Measurements from ENCODE around the gene DPEP2NB.

Gene DPEP2NB

DNA sequence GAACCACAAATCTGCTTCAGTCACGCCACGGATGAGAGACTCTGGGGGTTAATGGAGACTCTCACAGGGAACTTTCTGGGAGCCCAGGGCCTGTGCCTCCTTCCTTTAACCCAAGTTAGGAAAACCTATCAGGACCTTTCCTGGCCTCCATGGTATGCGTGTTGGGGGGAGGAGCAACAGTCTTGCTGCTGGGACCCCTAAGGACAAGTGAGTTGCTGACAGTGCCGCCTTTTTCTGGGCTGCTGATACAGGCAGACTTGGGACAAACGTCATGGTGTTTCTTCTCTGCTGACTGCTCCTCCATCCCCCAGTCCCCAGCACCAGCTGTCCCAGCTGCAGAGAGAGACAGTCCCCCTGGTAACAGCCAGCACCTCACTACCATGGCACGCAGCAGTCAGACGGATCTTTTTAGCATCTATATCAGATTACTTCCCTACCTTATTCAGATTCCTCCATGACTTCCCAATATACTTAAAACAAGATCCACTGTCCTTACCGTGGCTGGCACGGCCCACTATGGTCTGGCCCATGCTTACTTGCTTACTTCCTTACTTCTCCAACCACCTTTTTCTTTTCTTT is 6.5 kb downstream of the DPEP2NB start:
- no peak overlapping the region for H2AFZ ChIP-seq (ENCODE audit: low read length)
- H3K27me3 ChIP-seq (ENCODE audit: insufficient read depth, low read length, poor library complexity, severe bottlenecking), result no peaks in the 10 kb centered on the region
- no peak overlapping the region for H3K4me3 ChIP-seq (ENCODE audit: low read length, poor library complexity, severe bottlenecking)
- TF ChIP-seq, protein P1, sequence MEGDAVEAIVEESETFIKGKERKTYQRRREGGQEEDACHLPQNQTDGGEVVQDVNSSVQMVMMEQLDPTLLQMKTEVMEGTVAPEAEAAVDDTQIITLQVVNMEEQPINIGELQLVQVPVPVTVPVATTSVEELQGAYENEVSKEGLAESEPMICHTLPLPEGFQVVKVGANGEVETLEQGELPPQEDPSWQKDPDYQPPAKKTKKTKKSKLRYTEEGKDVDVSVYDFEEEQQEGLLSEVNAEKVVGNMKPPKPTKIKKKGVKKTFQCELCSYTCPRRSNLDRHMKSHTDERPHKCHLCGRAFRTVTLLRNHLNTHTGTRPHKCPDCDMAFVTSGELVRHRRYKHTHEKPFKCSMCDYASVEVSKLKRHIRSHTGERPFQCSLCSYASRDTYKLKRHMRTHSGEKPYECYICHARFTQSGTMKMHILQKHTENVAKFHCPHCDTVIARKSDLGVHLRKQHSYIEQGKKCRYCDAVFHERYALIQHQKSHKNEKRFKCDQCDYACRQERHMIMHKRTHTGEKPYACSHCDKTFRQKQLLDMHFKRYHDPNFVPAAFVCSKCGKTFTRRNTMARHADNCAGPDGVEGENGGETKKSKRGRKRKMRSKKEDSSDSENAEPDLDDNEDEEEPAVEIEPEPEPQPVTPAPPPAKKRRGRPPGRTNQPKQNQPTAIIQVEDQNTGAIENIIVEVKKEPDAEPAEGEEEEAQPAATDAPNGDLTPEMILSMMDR (conservative IDR thresholded peaks at IDR 0.05; ENCODE audit: low read length), result no peak
- no peak for TF ChIP-seq EZH2phosphoT487 (IDR thresholded peaks at IDR 0.05; ENCODE audit: borderline replicate concordance)
- H3K79me2 ChIP-seq (ENCODE audit: insufficient read depth, low read length), result no peaks in the 10 kb centered on the region
- no peaks in the 10 kb centered on the region for H3K9me3 ChIP-seq (ENCODE audit: insufficient read depth, low read depth, low read length)
- H3K36me3 ChIP-seq (ENCODE audit: insufficient read depth, low read length), result no peaks in the 10 kb centered on the region
- H4K20me1 ChIP-seq (ENCODE audit: insufficient read depth, low read length, poor library complexity, severe bottlenecking), result no peaks in the 10 kb centered on the region
- H3K4me1 ChIP-seq (ENCODE audit: insufficient read depth, low read length, poor library complexity, severe bottlenecking), result peaks cover 4% of the 10 kb centered on the region
- no peaks in the 10 kb centered on the region for H3K9me2 ChIP-seq (replicated peaks; ENCODE audit: low read depth, low read length)
- no peak overlapping the region for H3K9ac ChIP-seq (ENCODE audit: low read depth, low read length, poor library complexity, severe bottlenecking)
- H3F3A ChIP-seq (ENCODE audit: low read depth), result no peaks in the 10 kb centered on the region
- no peak overlapping the region for H3K4me2 ChIP-seq (ENCODE audit: low read depth, low read length, poor library complexity, severe bottlenecking)

DNA sequence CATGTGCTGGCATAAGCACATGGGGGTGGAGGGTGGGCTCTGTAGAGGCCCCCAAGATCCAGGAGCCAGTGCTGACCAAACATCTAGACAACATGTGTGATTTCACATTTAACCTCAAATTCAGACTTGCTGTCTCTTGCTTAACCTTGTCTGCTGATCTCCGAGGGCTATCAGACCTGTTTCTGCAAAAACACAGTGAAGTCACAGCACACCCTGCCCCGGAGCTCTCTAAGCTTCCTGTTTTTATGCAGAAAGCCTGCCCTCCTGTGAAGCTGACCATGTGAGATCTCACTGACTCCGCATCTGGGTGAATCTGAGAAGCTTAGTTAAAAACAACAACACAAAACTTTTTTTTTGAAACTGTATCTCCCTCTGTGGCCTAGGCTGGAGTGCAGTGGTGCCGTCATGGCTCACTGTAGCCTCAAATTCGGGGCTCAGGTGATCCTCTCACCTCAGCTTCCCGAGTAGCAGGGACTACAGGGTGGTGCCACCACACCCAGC is 9.9 kb downstream of the DPEP2NB start:
- H3K79me2 ChIP-seq (ENCODE audit: insufficient read depth, low read length), result no peaks in the 10 kb centered on the region
- H3K36me3 ChIP-seq (ENCODE audit: insufficient read depth, low read length), result no peaks in the 10 kb centered on the region
- no peak overlapping the region for H2AFZ ChIP-seq (ENCODE audit: low read length)
- no peak overlapping the region for H3K9ac ChIP-seq (ENCODE audit: low read depth, low read length, poor library complexity, severe bottlenecking)
- H3K4me3 ChIP-seq (ENCODE audit: low read length, poor library complexity, severe bottlenecking), result no peak overlapping the region
- no peaks in the 10 kb centered on the region for H3K27me3 ChIP-seq (ENCODE audit: insufficient read depth, low read length, poor library complexity, severe bottlenecking)
- no peak overlapping the region for H3K4me2 ChIP-seq (ENCODE audit: low read depth, low read length, poor library complexity, severe bottlenecking)
- no peaks in the 10 kb centered on the region for H3K9me2 ChIP-seq (replicated peaks; ENCODE audit: low read depth, low read length)
- H3K9me3 ChIP-seq (ENCODE audit: insufficient read depth, low read depth, low read length), result no peaks in the 10 kb centered on the region
- H3F3A ChIP-seq (ENCODE audit: low read depth), result no peaks in the 10 kb centered on the region
- no peaks in the 10 kb centered on the region for H3K4me1 ChIP-seq (ENCODE audit: insufficient read depth, low read length, poor library complexity, severe bottlenecking)
- TF ChIP-seq, protein P1 (conservative IDR thresholded peaks at IDR 0.05; ENCODE audit: low read length), result no peak
- no peak for TF ChIP-seq EZH2phosphoT487 (IDR thresholded peaks at IDR 0.05; ENCODE audit: borderline replicate concordance)
- H4K20me1 ChIP-seq (ENCODE audit: insufficient read depth, low read length, poor library complexity, severe bottlenecking), result no peaks in the 10 kb centered on the region

DNA sequence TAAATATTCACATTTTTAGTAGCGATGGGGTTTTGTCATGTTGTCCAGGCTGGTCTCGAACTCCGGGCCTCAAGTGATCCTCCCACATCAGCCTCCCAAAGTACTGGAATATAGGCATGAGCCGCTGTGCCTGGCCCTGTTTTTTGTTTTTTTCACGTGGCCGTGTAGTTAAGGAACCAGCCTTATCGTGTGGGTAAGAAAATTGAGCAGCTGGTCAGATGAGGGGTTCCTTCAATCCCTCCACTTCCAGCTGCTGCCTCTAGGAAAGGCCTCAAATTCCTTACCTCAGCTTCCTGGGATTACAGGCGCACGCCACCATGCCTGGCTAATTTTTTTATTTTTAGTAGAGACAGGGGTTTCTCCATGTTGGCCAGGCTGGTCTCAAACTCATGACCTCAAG is 10.5 kb downstream of the DPEP2NB start:
- Histone ChIP-seq H3K9me2 (replicated peaks; ENCODE audit: low read depth, low read length) (no peaks in the 10 kb centered on the region), H3K9me3 (ENCODE audit: insufficient read depth, low read depth, low read length) (no peaks in the 10 kb centered on the region), H3K27me3 (ENCODE audit: insufficient read depth, low read length, poor library complexity, severe bottlenecking) (no peaks in the 10 kb centered on the region), H3F3A (ENCODE audit: low read depth) (no peaks in the 10 kb centered on the region), H3K36me3 (ENCODE audit: insufficient read depth, low read length) (no peaks in the 10 kb centered on the region), H4K20me1 (ENCODE audit: insufficient read depth, low read length, poor library complexity, severe bottlenecking) (no peaks in the 10 kb centered on the region), H3K4me3 (ENCODE audit: low read length, poor library complexity, severe bottlenecking) (no peak overlapping the region), H2AFZ (ENCODE audit: low read length) (no peak overlapping the region), H3K4me2 (ENCODE audit: low read depth, low read length, poor library complexity, severe bottlenecking) (no peak overlapping the region), H3K79me2 (ENCODE audit: insufficient read depth, low read length) (no peaks in the 10 kb centered on the region), H3K4me1 (ENCODE audit: insufficient read depth, low read length, poor library complexity, severe bottlenecking) (peaks cover 5% of the 10 kb centered on the region), H3K9ac (ENCODE audit: low read depth, low read length, poor library complexity, severe bottlenecking) (no peak overlapping the region)
- TF ChIP-seq, protein P1 (conservative IDR thresholded peaks at IDR 0.05; ENCODE audit: low read length), result no peak
- no peak for TF ChIP-seq EZH2phosphoT487 (IDR thresholded peaks at IDR 0.05; ENCODE audit: borderline replicate concordance)

Data from Loucy (cell line).